Measurements from ENCODE around the gene DHX38. TPM values are rescaled to one million over a fixed set of nuclear protein-coding genes. Genes with fewer than 3 reads are reported as not detected.

DHX38 gene
- total RNA-seq, 4 donors from 2014 or later, result 27.6 to 54.4 (median 43.4) TPM

DNA sequence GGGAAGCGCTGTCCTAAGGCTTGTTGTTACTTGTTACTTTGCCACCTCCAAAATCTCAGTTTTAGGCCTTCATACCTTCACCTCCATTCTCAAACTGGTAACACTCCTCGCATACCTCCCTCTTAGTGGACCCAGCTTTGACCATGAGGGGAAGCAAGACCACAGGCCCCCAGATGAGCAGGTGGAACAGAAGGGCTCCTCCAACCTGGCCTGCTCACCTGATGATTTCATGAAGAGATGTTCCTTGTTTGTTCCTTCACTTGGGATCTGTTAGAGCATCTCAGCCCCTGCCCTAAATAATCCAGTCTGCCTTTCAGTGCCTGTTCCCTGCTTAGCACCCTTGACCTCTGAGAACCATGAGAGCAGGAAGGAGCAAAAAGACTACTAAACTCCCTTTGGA, 28.7 kb downstream of the DHX38 start:
- Histone ChIP-seq H3K27me3 (no peaks in the 10 kb centered on the region), H3K27ac (no peak overlapping the region), H3K36me3 (no peaks in the 10 kb centered on the region), H3K4me3 (no peak overlapping the region), H3K9me3 (no peaks in the 10 kb centered on the region), H3K4me1 (peaks cover 0 to 7% (median 0%) of the 10 kb centered on the region in 3 donors)
- DNase-seq, result no peak
- WGBS, 2 donors, result 63 to 80% methylated on average over 2 of the region's 2 CpGs
- TF ChIP-seq CTCF (IDR thresholded peaks at IDR 0.05) (no peak), POLR2A (IDR thresholded peaks at IDR 0.05) (no peak)
- intact Hi-C loops (cut with DNase I), result no loop called here

DNA sequence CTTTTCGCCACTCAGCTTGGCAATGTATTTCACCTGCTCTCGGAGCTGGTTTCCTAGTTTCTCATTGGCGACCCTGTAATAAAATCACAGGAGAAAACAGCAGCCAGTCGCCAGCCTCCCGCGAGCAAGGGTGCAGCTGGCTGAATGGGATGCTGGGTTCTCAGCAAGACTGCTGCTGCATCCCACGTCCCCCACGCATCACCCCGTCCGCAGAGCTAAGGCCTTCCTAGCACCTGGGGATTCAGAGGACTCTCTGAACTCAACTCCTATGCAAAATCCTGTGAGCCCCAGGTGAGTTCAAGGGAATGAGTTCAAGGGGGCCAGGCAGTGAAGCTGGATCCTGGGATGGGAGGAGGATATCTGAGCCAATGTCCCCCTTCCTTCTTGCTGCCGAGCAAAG, 29.3 kb downstream of the DHX38 start:
- intact Hi-C loops (cut with DNase I), result no loop called here
- H3K36me3 ChIP-seq, result no peaks in the 10 kb centered on the region
- H3K9me3 ChIP-seq, result no peaks in the 10 kb centered on the region
- H3K27me3 ChIP-seq, result no peaks in the 10 kb centered on the region
- 70 to 91% methylated on average over 5 to 7 of the region's 11 CpGs for WGBS, 2 donors
- H3K27ac ChIP-seq, result no peak overlapping the region
- H3K4me3 ChIP-seq, result no peak overlapping the region
- TF ChIP-seq POLR2A (IDR thresholded peaks at IDR 0.05), result no peak
- no peak for TF ChIP-seq CTCF (IDR thresholded peaks at IDR 0.05)
- DNase-seq, result no peak
- H3K4me1 ChIP-seq, result peaks cover 0 to 7% (median 0%) of the 10 kb centered on the region in 3 donors

DNA sequence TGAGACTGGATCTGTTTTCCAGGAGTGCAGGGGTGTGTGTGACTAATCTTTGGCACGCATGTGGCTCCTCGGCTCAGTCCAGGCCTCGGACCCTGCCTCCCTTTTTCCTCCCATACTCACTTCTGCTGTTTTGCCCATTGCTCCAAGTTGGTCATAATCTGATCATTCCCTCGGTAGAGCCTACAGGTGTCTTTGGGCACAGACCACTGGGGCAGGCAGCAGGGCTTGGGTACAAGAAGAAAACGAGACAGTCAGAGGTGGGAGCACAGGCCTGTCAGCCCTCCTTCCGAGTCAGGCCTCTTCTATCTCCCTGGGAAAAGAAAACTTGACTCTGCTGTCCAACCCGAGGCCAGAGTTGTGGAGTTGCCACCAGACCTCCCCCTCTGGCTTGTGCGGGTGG, 29.8 kb downstream of the DHX38 start:
- Histone ChIP-seq H3K27me3 (no peaks in the 10 kb centered on the region), H3K4me1 (peaks cover 0 to 7% (median 0%) of the 10 kb centered on the region in 3 donors), H3K4me3 (no peak overlapping the region), H3K27ac (no peak overlapping the region), H3K9me3 (no peaks in the 10 kb centered on the region), H3K36me3 (no peaks in the 10 kb centered on the region)
- intact Hi-C loops (cut with DNase I), result no loop called here
- no peak for DNase-seq
- 64 to 81% methylated on average over 4 to 7 of the region's 8 CpGs for WGBS, 2 donors
- no peak for TF ChIP-seq POLR2A (IDR thresholded peaks at IDR 0.05)
- TF ChIP-seq CTCF (IDR thresholded peaks at IDR 0.05), result no peak

GRCh38 chr16:72124148-72124547, 30.5 kb downstream of the DHX38 start:
- Histone ChIP-seq H3K9me3 (no peaks in the 10 kb centered on the region), H3K4me1 (peaks cover 0 to 7% (median 0%) of the 10 kb centered on the region in 3 donors), H3K27me3 (no peaks in the 10 kb centered on the region), H3K4me3 (no peak overlapping the region), H3K36me3 (no peaks in the 10 kb centered on the region), H3K27ac (no peak overlapping the region)
- WGBS, 2 donors, result no CpG with 5 or more reads among the region's 3 CpGs
- no peak for TF ChIP-seq CTCF (IDR thresholded peaks at IDR 0.05)
- TF ChIP-seq POLR2A (IDR thresholded peaks at IDR 0.05), result no peak
- intact Hi-C loops (cut with DNase I), result no loop called here
- DNase-seq, result no peak

- Histone ChIP-seq H3K27me3 (no peaks in the 10 kb centered on the region), H3K36me3 (no peaks in the 10 kb centered on the region), H3K4me3 (no peak overlapping the region), H3K27ac (no peak overlapping the region), H3K4me1 (peaks cover 0 to 7% (median 0%) of the 10 kb centered on the region in 3 donors), H3K9me3 (no peaks in the 10 kb centered on the region)
- DNase-seq, result no peak
- intact Hi-C loops (cut with DNase I), result no loop called here
- TF ChIP-seq POLR2A (IDR thresholded peaks at IDR 0.05) (no peak), CTCF (IDR thresholded peaks at IDR 0.05) (peak; percentile 24 to 78 (median 62))
- WGBS, 2 donors, result 28 to 48% methylated on average over 11 to 12 of the region's 13 CpGs
These were observed 31.4 kb downstream of the DHX38 start for GRCh38 chr16:72124761-72125634.
